Measurements from ENCODE around the gene PGAP3. TPM values are rescaled to one million over a fixed set of nuclear protein-coding genes. Genes with fewer than 3 reads are reported as not detected.

PGAP3 gene
- total RNA-seq, 1 donor from 2014 or later, result 17.7 TPM

- no peak overlapping the region for H3K4me3 ChIP-seq
- TF ChIP-seq POLR2A (IDR thresholded peaks at IDR 0.05) (no peak), POLR2AphosphoS5 (IDR thresholded peaks at IDR 0.05; ENCODE audit: insufficient read depth in 1 of 2, low read depth in 1 of 2) (no peak)
- TF ChIP-seq, protein P1, sequence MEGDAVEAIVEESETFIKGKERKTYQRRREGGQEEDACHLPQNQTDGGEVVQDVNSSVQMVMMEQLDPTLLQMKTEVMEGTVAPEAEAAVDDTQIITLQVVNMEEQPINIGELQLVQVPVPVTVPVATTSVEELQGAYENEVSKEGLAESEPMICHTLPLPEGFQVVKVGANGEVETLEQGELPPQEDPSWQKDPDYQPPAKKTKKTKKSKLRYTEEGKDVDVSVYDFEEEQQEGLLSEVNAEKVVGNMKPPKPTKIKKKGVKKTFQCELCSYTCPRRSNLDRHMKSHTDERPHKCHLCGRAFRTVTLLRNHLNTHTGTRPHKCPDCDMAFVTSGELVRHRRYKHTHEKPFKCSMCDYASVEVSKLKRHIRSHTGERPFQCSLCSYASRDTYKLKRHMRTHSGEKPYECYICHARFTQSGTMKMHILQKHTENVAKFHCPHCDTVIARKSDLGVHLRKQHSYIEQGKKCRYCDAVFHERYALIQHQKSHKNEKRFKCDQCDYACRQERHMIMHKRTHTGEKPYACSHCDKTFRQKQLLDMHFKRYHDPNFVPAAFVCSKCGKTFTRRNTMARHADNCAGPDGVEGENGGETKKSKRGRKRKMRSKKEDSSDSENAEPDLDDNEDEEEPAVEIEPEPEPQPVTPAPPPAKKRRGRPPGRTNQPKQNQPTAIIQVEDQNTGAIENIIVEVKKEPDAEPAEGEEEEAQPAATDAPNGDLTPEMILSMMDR (IDR thresholded peaks at IDR 0.05), result no peak
- intact Hi-C loops (cut with DNase I), result no loop called here
- no peaks in the 10 kb centered on the region for H3K36me3 ChIP-seq
- DNase-seq (ENCODE audit: extremely low spot score in 2 of 2), result no peak
- no peaks in the 10 kb centered on the region for H3K27me3 ChIP-seq
- peaks cover 59% of the 10 kb centered on the region for H3K4me1 ChIP-seq
- no peak overlapping the region for H3K27ac ChIP-seq
- H3K9me3 ChIP-seq, result no peaks in the 10 kb centered on the region
These were observed 45.4 kb downstream of the PGAP3 start for GRCh38 chr17:39642291-39643074.

- intact Hi-C loops (cut with DNase I), result no loop called here
- H3K36me3 ChIP-seq, result no peaks in the 10 kb centered on the region
- no peaks in the 10 kb centered on the region for H3K9me3 ChIP-seq
- no peak for TF ChIP-seq POLR2AphosphoS5 (IDR thresholded peaks at IDR 0.05; ENCODE audit: insufficient read depth in 1 of 2, low read depth in 1 of 2)
- no peak for TF ChIP-seq POLR2A (IDR thresholded peaks at IDR 0.05)
- TF ChIP-seq, protein P1 (IDR thresholded peaks at IDR 0.05), result no peak
- DNase-seq (ENCODE audit: extremely low spot score in 2 of 2), result no peak
- H3K4me1 ChIP-seq, result peaks cover 60% of the 10 kb centered on the region
- no peaks in the 10 kb centered on the region for H3K27me3 ChIP-seq
- no peak overlapping the region for H3K4me3 ChIP-seq
- no peak overlapping the region for H3K27ac ChIP-seq
These were observed 46.0 kb downstream of the PGAP3 start for GRCh38 chr17:39641883-39642282.

GRCh38 chr17:39641097-39641496 is 46.8 kb downstream of the PGAP3 start:
- TF ChIP-seq POLR2A (IDR thresholded peaks at IDR 0.05) (no peak), POLR2AphosphoS5 (IDR thresholded peaks at IDR 0.05; ENCODE audit: insufficient read depth in 1 of 2, low read depth in 1 of 2) (no peak)
- TF ChIP-seq, protein P1 (IDR thresholded peaks at IDR 0.05), result no peak
- H3K36me3 ChIP-seq, result no peaks in the 10 kb centered on the region
- no peak overlapping the region for H3K27ac ChIP-seq
- no peaks in the 10 kb centered on the region for H3K27me3 ChIP-seq
- no peak overlapping the region for H3K4me3 ChIP-seq
- intact Hi-C loops (cut with DNase I), result no loop called here
- no peak for DNase-seq (ENCODE audit: extremely low spot score in 2 of 2)
- no peaks in the 10 kb centered on the region for H3K9me3 ChIP-seq
- H3K4me1 ChIP-seq, result peaks cover 67% of the 10 kb centered on the region

- Histone ChIP-seq H3K4me1 (peaks cover 71% of the 10 kb centered on the region), H3K9me3 (no peaks in the 10 kb centered on the region), H3K4me3 (no peak overlapping the region), H3K36me3 (no peaks in the 10 kb centered on the region), H3K27ac (no peak overlapping the region), H3K27me3 (no peaks in the 10 kb centered on the region)
- DNase-seq (ENCODE audit: extremely low spot score in 2 of 2), result no peak
- intact Hi-C loops (cut with DNase I), result no loop called here
- TF ChIP-seq POLR2AphosphoS5 (IDR thresholded peaks at IDR 0.05; ENCODE audit: insufficient read depth in 1 of 2, low read depth in 1 of 2) (no peak), POLR2A (IDR thresholded peaks at IDR 0.05) (no peak)
- TF ChIP-seq, protein P1 (IDR thresholded peaks at IDR 0.05), result no peak
These were observed 47.2 kb downstream of the PGAP3 start for GRCh38 chr17:39640591-39641031.

All from vagina (tissue), 2 donors.